ENCODE results near the gene NR1D2.
"Not testable (repeated sequence)": the region's sequence is repeated elsewhere in the genome, so short reads cannot be mapped to it uniquely, and the experiment has no call there.

The NR1D2 gene

DNA sequence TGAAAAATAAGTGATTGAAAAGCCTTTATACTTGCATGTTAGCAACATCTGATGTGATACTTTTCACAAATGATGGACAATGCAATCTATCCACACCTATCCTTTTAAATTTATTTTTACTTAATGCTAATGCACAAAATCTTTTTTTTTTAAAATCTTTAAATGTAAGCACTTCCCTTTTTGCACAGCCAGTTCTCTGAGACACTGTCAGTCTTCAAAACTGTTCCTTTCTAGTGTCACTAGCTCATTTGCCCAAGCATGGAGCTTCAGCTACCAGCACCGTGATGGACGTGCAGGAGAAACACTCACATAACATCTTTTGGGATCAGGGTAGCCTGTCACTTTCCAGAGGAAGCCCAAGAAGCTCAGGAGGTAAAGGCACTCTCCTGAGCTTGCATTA, 50.1 kb downstream of the NR1D2 start:
- Histone ChIP-seq H3K9me3 (ENCODE audit: control insufficient read depth, low read length) (no peaks in the 10 kb centered on the region), H3K27me3 (replicated peaks; ENCODE audit: control insufficient read depth, insufficient read depth, low read length, poor library complexity, severe bottlenecking) (no peaks in the 10 kb centered on the region), H3K4me1 (ENCODE audit: control insufficient read depth, insufficient read depth, low read length, poor library complexity, severe bottlenecking) (no peaks in the 10 kb centered on the region), H3K36me3 (ENCODE audit: control insufficient read depth, insufficient read depth, low read length) (no peaks in the 10 kb centered on the region), H3K4me3 (ENCODE audit: insufficient read depth, low read depth, low read length, poor library complexity, severe bottlenecking) (no peak overlapping the region), H3K27ac (ENCODE audit: insufficient read depth, low read length, poor library complexity, severe bottlenecking) (no peak overlapping the region)
- DNase-seq = no peak

DNA sequence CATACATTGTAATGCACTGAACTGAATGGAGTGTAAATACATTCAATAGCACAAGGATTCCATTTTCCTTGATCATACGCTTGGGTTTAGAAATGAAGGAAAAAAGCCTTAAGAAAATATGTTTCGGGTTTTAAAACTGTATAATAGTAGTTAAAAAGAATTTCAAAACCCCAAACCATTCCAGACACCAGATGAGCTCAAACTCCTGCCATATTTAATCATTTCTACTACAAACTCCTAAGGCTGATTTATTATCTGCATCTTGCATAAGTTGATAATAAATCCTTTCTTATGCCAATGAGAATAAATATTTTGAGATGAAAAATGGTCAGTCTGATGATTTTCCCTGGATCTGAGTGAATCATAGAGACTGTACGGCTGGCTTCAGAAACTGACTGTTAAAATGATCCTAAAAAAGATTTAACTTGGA, 51.0 kb downstream of the NR1D2 start:
- no peak overlapping the region for H3K4me3 ChIP-seq (ENCODE audit: insufficient read depth, low read depth, low read length, poor library complexity, severe bottlenecking)
- no peaks in the 10 kb centered on the region for H3K36me3 ChIP-seq (ENCODE audit: control insufficient read depth, insufficient read depth, low read length)
- no peaks in the 10 kb centered on the region for H3K9me3 ChIP-seq (ENCODE audit: control insufficient read depth, low read length)
- H3K27me3 ChIP-seq (replicated peaks; ENCODE audit: control insufficient read depth, insufficient read depth, low read length, poor library complexity, severe bottlenecking) = no peaks in the 10 kb centered on the region
- no peak overlapping the region for H3K27ac ChIP-seq (ENCODE audit: insufficient read depth, low read length, poor library complexity, severe bottlenecking)
- no peaks in the 10 kb centered on the region for H3K4me1 ChIP-seq (ENCODE audit: control insufficient read depth, insufficient read depth, low read length, poor library complexity, severe bottlenecking)
- no peak for DNase-seq

DNA sequence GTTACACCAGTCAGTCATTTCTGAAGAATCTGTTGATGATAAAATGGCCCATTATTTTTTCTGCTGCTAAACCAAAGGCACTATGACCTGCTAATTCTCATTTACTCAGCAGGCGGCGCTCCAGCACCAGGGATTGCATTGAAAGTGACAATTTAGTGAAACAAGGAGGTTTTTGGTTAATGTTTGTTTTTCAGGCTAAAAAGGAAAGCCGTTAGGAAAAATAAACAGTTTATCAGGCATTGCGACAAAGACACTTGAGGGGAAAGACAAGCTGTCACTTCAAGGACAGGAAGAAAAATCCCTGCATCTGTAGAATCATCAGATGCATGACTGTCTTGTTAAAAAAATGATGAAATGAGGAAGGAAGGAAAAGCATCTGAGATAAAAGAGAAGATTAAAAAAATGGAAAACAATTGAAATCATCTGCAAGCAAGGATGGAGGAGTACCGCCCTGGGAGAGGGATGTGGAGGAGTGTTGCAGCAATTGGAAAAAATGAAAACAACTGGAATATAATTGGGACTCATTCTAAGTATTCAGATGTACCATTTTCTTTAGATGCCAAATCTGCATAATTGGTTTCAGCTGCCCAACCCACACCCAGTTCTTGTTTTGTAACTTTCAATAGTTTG, 54.0 kb downstream of the NR1D2 start:
- no peaks in the 10 kb centered on the region for H3K4me1 ChIP-seq (ENCODE audit: control insufficient read depth, insufficient read depth, low read length, poor library complexity, severe bottlenecking)
- no peaks in the 10 kb centered on the region for H3K9me3 ChIP-seq (ENCODE audit: control insufficient read depth, low read length)
- H3K4me3 ChIP-seq (ENCODE audit: insufficient read depth, low read depth, low read length, poor library complexity, severe bottlenecking) = no peak overlapping the region
- peak in 2 of 3 donors; percentile 18 to 32 for DNase-seq
- H3K27ac ChIP-seq (ENCODE audit: insufficient read depth, low read length, poor library complexity, severe bottlenecking) = no peak overlapping the region
- no peaks in the 10 kb centered on the region for H3K36me3 ChIP-seq (ENCODE audit: control insufficient read depth, insufficient read depth, low read length)
- H3K27me3 ChIP-seq (replicated peaks; ENCODE audit: control insufficient read depth, insufficient read depth, low read length, poor library complexity, severe bottlenecking) = no peaks in the 10 kb centered on the region

GRCh38 chr3:24002129-24002528, 57.0 kb downstream of the NR1D2 start:
- H3K36me3 ChIP-seq (ENCODE audit: control insufficient read depth, insufficient read depth, low read length) = no peaks in the 10 kb centered on the region
- H3K9me3 ChIP-seq (ENCODE audit: control insufficient read depth, low read length) = no peaks in the 10 kb centered on the region
- H3K4me3 ChIP-seq (ENCODE audit: insufficient read depth, low read depth, low read length, poor library complexity, severe bottlenecking) = no peak overlapping the region
- no peaks in the 10 kb centered on the region for H3K27me3 ChIP-seq (replicated peaks; ENCODE audit: control insufficient read depth, insufficient read depth, low read length, poor library complexity, severe bottlenecking)
- H3K4me1 ChIP-seq (ENCODE audit: control insufficient read depth, insufficient read depth, low read length, poor library complexity, severe bottlenecking) = no peaks in the 10 kb centered on the region
- no peak for DNase-seq
- no peak overlapping the region for H3K27ac ChIP-seq (ENCODE audit: insufficient read depth, low read length, poor library complexity, severe bottlenecking)

DNA sequence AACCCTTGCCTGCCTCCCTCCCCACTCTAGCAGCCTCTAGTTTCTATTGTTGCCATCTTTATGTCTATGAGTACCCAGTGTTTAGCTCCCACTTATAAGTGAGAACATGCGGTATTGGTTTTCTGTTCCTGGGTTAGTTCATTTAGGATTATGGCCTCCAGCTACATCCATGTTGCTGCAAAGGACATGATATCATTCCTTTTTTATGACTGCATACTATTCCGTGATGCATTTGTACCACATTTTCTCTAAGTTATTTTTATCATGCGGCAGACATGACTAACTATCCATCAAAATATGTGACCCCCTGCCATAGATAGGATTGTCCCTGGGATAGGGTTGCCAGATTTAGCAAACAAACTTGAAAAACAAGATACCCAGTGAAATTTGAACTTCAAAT, 58.4 kb downstream of the NR1D2 start:
- H3K9me3 ChIP-seq (ENCODE audit: control insufficient read depth, low read length) = no peaks in the 10 kb centered on the region
- no peak overlapping the region for H3K27ac ChIP-seq (ENCODE audit: insufficient read depth, low read length, poor library complexity, severe bottlenecking)
- no peak overlapping the region for H3K4me3 ChIP-seq (ENCODE audit: insufficient read depth, low read depth, low read length, poor library complexity, severe bottlenecking)
- no peaks in the 10 kb centered on the region for H3K4me1 ChIP-seq (ENCODE audit: control insufficient read depth, insufficient read depth, low read length, poor library complexity, severe bottlenecking)
- DNase-seq = no peak
- H3K27me3 ChIP-seq (replicated peaks; ENCODE audit: control insufficient read depth, insufficient read depth, low read length, poor library complexity, severe bottlenecking) = no peaks in the 10 kb centered on the region
- H3K36me3 ChIP-seq (ENCODE audit: control insufficient read depth, insufficient read depth, low read length) = no peaks in the 10 kb centered on the region

- Histone ChIP-seq H3K4me3 (ENCODE audit: insufficient read depth, low read depth, low read length, poor library complexity, severe bottlenecking) (no peak overlapping the region), H3K27ac (ENCODE audit: insufficient read depth, low read length, poor library complexity, severe bottlenecking) (no peak overlapping the region)
- DNase-seq = no peak
Observed at GRCh38 chr3:24004171-24004938, 59.3 kb downstream of the NR1D2 start.

DNA sequence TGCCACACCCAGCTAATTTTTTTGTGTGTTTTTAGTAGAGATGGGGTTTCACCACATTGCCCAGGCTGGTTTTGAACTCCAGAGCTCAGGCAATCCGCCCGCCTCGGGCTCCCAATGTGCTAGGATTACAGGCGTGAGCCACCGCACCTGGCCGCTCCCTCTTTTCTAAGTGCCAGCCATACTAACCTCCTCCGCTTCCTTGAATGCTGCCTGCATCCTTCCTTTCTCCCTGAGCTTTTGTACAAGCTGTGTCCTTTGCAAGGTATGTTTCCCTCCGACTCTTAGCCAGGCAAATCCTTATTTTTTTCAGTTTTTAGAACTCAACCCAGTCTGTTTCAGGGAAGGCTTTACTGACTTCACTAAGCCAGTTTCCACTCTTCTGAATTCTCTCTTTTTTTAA, 60.6 kb downstream of the NR1D2 start:
- no peak overlapping the region for H3K4me3 ChIP-seq (ENCODE audit: insufficient read depth, low read depth, low read length, poor library complexity, severe bottlenecking)
- H3K27ac ChIP-seq (ENCODE audit: insufficient read depth, low read length, poor library complexity, severe bottlenecking) = no peak overlapping the region

More at GRCh38 chr3:24004171-24004938, 59.3 kb downstream of the NR1D2 start:
- Histone ChIP-seq H3K9me3 (ENCODE audit: control insufficient read depth, low read length) (no peaks in the 10 kb centered on the region), H3K27me3 (replicated peaks; ENCODE audit: control insufficient read depth, insufficient read depth, low read length, poor library complexity, severe bottlenecking) (no peaks in the 10 kb centered on the region), H3K4me1 (ENCODE audit: control insufficient read depth, insufficient read depth, low read length, poor library complexity, severe bottlenecking) (no peaks in the 10 kb centered on the region), H3K36me3 (ENCODE audit: control insufficient read depth, insufficient read depth, low read length) (no peaks in the 10 kb centered on the region)

GRCh38 chr3:24010834-24011233, 65.7 kb downstream of the NR1D2 start:
- not testable (repeated sequence) for DNase-seq; H3K36me3 ChIP-seq (ENCODE audit: control insufficient read depth, insufficient read depth, low read length); H3K4me3 ChIP-seq (ENCODE audit: insufficient read depth, low read depth, low read length, poor library complexity, severe bottlenecking); H3K27me3 ChIP-seq (replicated peaks; ENCODE audit: control insufficient read depth, insufficient read depth, low read length, poor library complexity, severe bottlenecking); H3K27ac ChIP-seq (ENCODE audit: insufficient read depth, low read length, poor library complexity, severe bottlenecking); H3K9me3 ChIP-seq (ENCODE audit: control insufficient read depth, low read length); H3K4me1 ChIP-seq (ENCODE audit: control insufficient read depth, insufficient read depth, low read length, poor library complexity, severe bottlenecking)

More for the DNA sequence above, 60.6 kb downstream of the NR1D2 start:
- DNase-seq = no peak
- Histone ChIP-seq H3K4me1 (ENCODE audit: control insufficient read depth, insufficient read depth, low read length, poor library complexity, severe bottlenecking) (no peaks in the 10 kb centered on the region), H3K36me3 (ENCODE audit: control insufficient read depth, insufficient read depth, low read length) (no peaks in the 10 kb centered on the region), H3K27me3 (replicated peaks; ENCODE audit: control insufficient read depth, insufficient read depth, low read length, poor library complexity, severe bottlenecking) (no peaks in the 10 kb centered on the region), H3K9me3 (ENCODE audit: control insufficient read depth, low read length) (no peaks in the 10 kb centered on the region)

- no peaks in the 10 kb centered on the region for H3K9me3 ChIP-seq (ENCODE audit: control insufficient read depth, low read length)
- H3K4me3 ChIP-seq (ENCODE audit: insufficient read depth, low read depth, low read length, poor library complexity, severe bottlenecking) = no peak overlapping the region
- no peaks in the 10 kb centered on the region for H3K27me3 ChIP-seq (replicated peaks; ENCODE audit: control insufficient read depth, insufficient read depth, low read length, poor library complexity, severe bottlenecking)
- no peaks in the 10 kb centered on the region for H3K4me1 ChIP-seq (ENCODE audit: control insufficient read depth, insufficient read depth, low read length, poor library complexity, severe bottlenecking)
- no peaks in the 10 kb centered on the region for H3K36me3 ChIP-seq (ENCODE audit: control insufficient read depth, insufficient read depth, low read length)
- H3K27ac ChIP-seq (ENCODE audit: insufficient read depth, low read length, poor library complexity, severe bottlenecking) = no peak overlapping the region
- no peak for DNase-seq
Observed at GRCh38 chr3:24012589-24013269, 67.6 kb downstream of the NR1D2 start.

DNA sequence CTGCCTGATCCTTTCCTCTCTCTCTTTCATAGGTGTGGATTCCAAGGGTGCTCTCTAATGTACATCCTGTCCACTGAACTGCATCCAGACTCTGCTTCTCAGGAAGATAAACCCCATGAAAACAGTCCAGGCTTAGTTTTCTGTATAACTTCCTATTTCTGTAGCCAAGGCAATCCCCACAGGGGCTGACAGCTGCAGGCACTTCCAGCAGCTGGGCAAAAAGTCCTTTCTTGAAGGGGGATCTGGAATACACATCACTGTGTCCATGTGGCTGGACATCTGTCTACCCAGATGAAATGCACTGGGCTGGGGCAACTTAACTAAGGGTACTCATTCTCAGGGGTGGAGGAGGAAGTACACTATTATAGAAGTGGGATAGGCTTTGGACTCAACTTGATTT, 72.2 kb downstream of the NR1D2 start:
- no peak overlapping the region for H3K27ac ChIP-seq (ENCODE audit: insufficient read depth, low read length, poor library complexity, severe bottlenecking)
- no peak for DNase-seq
- H3K4me1 ChIP-seq (ENCODE audit: control insufficient read depth, insufficient read depth, low read length, poor library complexity, severe bottlenecking) = no peaks in the 10 kb centered on the region
- H3K27me3 ChIP-seq (replicated peaks; ENCODE audit: control insufficient read depth, insufficient read depth, low read length, poor library complexity, severe bottlenecking) = no peaks in the 10 kb centered on the region
- no peaks in the 10 kb centered on the region for H3K36me3 ChIP-seq (ENCODE audit: control insufficient read depth, insufficient read depth, low read length)
- H3K9me3 ChIP-seq (ENCODE audit: control insufficient read depth, low read length) = no peaks in the 10 kb centered on the region
- H3K4me3 ChIP-seq (ENCODE audit: insufficient read depth, low read depth, low read length, poor library complexity, severe bottlenecking) = no peak overlapping the region
